LNCaP clone FGC (cell line): ENCODE results near the gene MAST4.
"Not testable (repeated sequence)": the region's sequence is repeated elsewhere in the genome, so short reads cannot be mapped to it uniquely, and the experiment has no call there.

Experiments used
- DNase-seq: peaks from one replicate; pipeline ENCODE4 v3.0.0-alpha.2; 2011; ENCODE audit warnings: low read depth
- H3K4me3 ChIP-seq: 2 replicates; pipeline ENCODE4 v1.5.1; 2011; ENCODE audit warnings: mild to moderate bottlenecking, low read depth, low read length, control low read depth
- TF ChIP-seq, protein P1 (sequence below): IDR thresholded peaks from 2 replicates; pipeline ENCODE4 v1.5.1; 2012; ENCODE audit warnings: mild to moderate bottlenecking; ENCODE audit not compliant: control insufficient read depth, insufficient read depth; ENCODE audit errors: extremely low read depth

Gene MAST4

GRCh38 chr5:66818304-66818934 is 222.2 kb downstream of the MAST4 start:
- TF ChIP-seq, protein P1, sequence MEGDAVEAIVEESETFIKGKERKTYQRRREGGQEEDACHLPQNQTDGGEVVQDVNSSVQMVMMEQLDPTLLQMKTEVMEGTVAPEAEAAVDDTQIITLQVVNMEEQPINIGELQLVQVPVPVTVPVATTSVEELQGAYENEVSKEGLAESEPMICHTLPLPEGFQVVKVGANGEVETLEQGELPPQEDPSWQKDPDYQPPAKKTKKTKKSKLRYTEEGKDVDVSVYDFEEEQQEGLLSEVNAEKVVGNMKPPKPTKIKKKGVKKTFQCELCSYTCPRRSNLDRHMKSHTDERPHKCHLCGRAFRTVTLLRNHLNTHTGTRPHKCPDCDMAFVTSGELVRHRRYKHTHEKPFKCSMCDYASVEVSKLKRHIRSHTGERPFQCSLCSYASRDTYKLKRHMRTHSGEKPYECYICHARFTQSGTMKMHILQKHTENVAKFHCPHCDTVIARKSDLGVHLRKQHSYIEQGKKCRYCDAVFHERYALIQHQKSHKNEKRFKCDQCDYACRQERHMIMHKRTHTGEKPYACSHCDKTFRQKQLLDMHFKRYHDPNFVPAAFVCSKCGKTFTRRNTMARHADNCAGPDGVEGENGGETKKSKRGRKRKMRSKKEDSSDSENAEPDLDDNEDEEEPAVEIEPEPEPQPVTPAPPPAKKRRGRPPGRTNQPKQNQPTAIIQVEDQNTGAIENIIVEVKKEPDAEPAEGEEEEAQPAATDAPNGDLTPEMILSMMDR: no peak
- no peak for DNase-seq
- H3K4me3 ChIP-seq: no peak overlapping the region

DNA sequence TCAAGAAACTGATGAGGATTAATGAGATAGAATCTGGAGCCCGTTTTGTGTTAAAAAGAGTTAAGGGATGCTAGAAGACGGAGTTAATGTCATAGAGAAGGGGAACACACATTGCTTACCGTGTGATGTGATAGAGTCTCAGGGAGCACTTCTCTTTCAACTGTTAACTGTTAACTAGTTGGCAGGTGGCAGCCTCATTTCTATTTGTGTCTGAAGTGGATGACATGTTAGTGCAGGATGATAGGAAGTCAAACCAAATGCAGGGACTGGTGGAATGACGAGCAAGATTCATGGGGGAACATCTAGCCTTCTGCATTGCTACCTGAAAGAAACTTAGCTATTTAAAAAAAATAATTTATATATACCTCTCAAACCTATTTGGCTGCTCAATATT is 222.7 kb downstream of the MAST4 start:
- TF ChIP-seq, protein P1: no peak
- no peak for DNase-seq

GRCh38 chr5:66820630-66821207 is 224.5 kb downstream of the MAST4 start:
- H3K4me3 ChIP-seq: no peak overlapping the region
- no peak for DNase-seq
- TF ChIP-seq, protein P1: no peak

More for the DNA sequence above, 222.7 kb downstream of the MAST4 start:
- no peak overlapping the region for H3K4me3 ChIP-seq

GRCh38 chr5:66821688-66822429 is 225.7 kb downstream of the MAST4 start:
- TF ChIP-seq, protein P1: no peak
- DNase-seq: no peak
- H3K4me3 ChIP-seq: no peak overlapping the region

- DNase-seq, H3K4me3 ChIP-seq: not testable (repeated sequence)
Observed at GRCh38 chr5:66822906-66823305, 226.7 kb downstream of the MAST4 start.

DNA sequence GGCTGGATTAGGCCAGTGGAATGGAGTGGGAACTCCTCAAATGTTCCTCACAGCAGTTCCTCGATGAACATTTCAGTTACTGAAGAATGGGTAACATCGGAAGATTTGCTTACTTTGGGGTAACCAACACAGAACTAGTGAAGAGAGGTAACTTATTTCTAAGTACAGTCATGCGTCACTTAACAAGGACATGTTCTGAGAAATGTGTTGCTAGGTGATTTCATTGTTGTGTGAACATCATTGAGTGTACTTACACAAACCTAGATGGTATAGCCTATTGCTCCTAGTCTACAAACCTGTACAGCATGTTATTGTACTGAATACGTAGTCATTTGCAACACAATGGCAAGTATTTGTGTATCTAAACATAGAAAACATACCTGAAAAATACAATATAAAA is 228.3 kb downstream of the MAST4 start:
- no peak overlapping the region for H3K4me3 ChIP-seq
- TF ChIP-seq, protein P1: no peak
- no peak for DNase-seq

DNA sequence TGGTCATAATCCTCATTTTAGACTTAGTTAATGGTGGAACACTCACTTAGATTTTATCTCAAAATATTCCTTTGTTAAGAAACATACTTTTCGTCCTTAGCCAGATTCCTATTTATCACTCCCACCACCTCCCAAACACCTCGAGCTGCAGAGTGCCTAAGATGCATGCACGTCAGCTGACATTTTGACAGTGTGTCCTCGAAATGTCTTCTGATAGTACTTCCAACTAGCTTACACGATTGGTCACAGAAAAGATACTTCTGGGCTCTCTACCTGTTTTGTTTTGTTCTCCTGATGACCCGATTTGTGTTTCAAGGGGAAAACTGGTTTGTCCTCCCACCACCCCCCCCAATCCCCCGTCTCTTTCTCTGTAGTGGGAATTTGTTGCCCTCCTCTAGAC is 230.1 kb downstream of the MAST4 start:
- no peak for DNase-seq
- TF ChIP-seq, protein P1: no peak
- no peak overlapping the region for H3K4me3 ChIP-seq
